ENCODE measurements around the gene TNIP2. TPM values are rescaled to one million over a fixed set of nuclear protein-coding genes. Genes with fewer than 3 reads are reported as not detected.

TNIP2 gene
- total RNA-seq, 1 donor from 2014 or later: 25.3 TPM

GRCh38 chr4:2735869-2736268 lies 20.3 kb downstream of the TNIP2 start:
- Mint-ChIP-seq H3K4me1 (ENCODE audit: unreplicated experiment) (no peaks in the 10 kb centered on the region), H3K27me3 (no peaks in the 10 kb centered on the region), H3K4me3 (no peak overlapping the region), H3K36me3 (peaks cover 44% of the 10 kb centered on the region), H3K9me3 (peaks cover 24% of the 10 kb centered on the region), H3K27ac (no peak overlapping the region)
- DNase-seq (ENCODE audit: extremely low spot score, unreplicated experiment): no peak
- TF ChIP-seq CTCF (conservative IDR thresholded peaks at IDR 0.05): no peak

GRCh38 chr4:2734612-2735011 lies 21.5 kb downstream of the TNIP2 start:
- no peak for TF ChIP-seq CTCF (conservative IDR thresholded peaks at IDR 0.05)
- H3K9me3 Mint-ChIP-seq: peaks cover 24% of the 10 kb centered on the region
- no peak overlapping the region for H3K27ac Mint-ChIP-seq
- peaks cover 36% of the 10 kb centered on the region for H3K36me3 Mint-ChIP-seq
- no peaks in the 10 kb centered on the region for H3K27me3 Mint-ChIP-seq
- no peaks in the 10 kb centered on the region for H3K4me1 Mint-ChIP-seq (ENCODE audit: unreplicated experiment)
- no peak overlapping the region for H3K4me3 Mint-ChIP-seq
- no peak for DNase-seq (ENCODE audit: extremely low spot score, unreplicated experiment)

- H3K27ac Mint-ChIP-seq: no peak overlapping the region
- no peaks in the 10 kb centered on the region for H3K4me1 Mint-ChIP-seq (ENCODE audit: unreplicated experiment)
Observed at GRCh38 chr4:2733844-2734574, 22.1 kb downstream of the TNIP2 start.

GRCh38 chr4:2733001-2733843 lies 22.9 kb downstream of the TNIP2 start:
- H3K9me3 Mint-ChIP-seq: peaks cover 20% of the 10 kb centered on the region
- H3K4me3 Mint-ChIP-seq: no peak overlapping the region
- no peak for DNase-seq (ENCODE audit: extremely low spot score, unreplicated experiment)
- H3K27me3 Mint-ChIP-seq: no peaks in the 10 kb centered on the region
- no peak for TF ChIP-seq CTCF (conservative IDR thresholded peaks at IDR 0.05)
- H3K36me3 Mint-ChIP-seq: peaks cover 33% of the 10 kb centered on the region
- H3K4me1 Mint-ChIP-seq (ENCODE audit: unreplicated experiment): no peaks in the 10 kb centered on the region
- no peak overlapping the region for H3K27ac Mint-ChIP-seq

More at GRCh38 chr4:2733844-2734574, 22.1 kb downstream of the TNIP2 start:
- no peak for DNase-seq (ENCODE audit: extremely low spot score, unreplicated experiment)
- Mint-ChIP-seq H3K36me3 (peaks cover 36% of the 10 kb centered on the region), H3K27me3 (no peaks in the 10 kb centered on the region), H3K9me3 (peaks cover 24% of the 10 kb centered on the region), H3K4me3 (no peak overlapping the region)
- TF ChIP-seq CTCF (conservative IDR thresholded peaks at IDR 0.05): no peak

- Mint-ChIP-seq H3K27me3 (no peaks in the 10 kb centered on the region), H3K36me3 (peaks cover 31% of the 10 kb centered on the region), H3K4me3 (no peak overlapping the region), H3K9me3 (peaks cover 18% of the 10 kb centered on the region), H3K4me1 (ENCODE audit: unreplicated experiment) (no peaks in the 10 kb centered on the region), H3K27ac (no peak overlapping the region)
- TF ChIP-seq CTCF (conservative IDR thresholded peaks at IDR 0.05): no peak
- DNase-seq (ENCODE audit: extremely low spot score, unreplicated experiment): no peak
Observed at GRCh38 chr4:2732526-2732925, 23.6 kb downstream of the TNIP2 start.

All from type B pancreatic cell (in vitro differentiated cells).